ENCODE results near the gene HERC4. TPM values are rescaled to one million over a fixed set of nuclear protein-coding genes. Genes with fewer than 3 reads are reported as not detected.

The HERC4 gene
- 31.3 and 33.2 TPM in 2 replicates for total RNA-seq

GRCh38 chr10:68074775-68075549, at the start of gene HERC4:
Gene HERC4, minus strand, starts transcription at chr10:68075283. Its CDS starts 2,175 bp downstream, at chr10:68073108.

DNA sequence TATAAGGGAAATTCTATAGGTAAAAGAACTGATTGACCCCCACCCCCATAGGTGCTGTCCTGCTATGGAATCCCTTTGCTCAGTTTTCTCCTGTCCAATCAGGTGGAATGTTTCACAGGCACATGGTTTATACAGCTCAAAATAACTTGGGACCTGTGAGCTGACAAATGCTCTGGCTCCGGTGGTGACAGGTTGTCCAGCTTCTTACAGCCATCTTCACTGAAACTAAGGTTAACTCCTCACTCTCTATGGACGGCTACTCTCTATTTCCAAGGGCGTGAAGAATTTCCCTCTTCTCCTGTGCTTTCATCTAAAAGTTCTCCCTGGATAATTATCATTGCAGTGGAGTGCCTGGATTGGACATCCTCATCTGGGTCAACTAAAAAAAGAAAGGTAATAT, 34.2 kb upstream of the HERC4 start, which contains the start of gene MYPN:
TSS of gene MYPN (plus strand) at position 158 of the 400 bp plus-strand sequence. CDS start 11,951 bp downstream, outside the sequence.

GRCh38 chr10:67884313-67884841, 190.7 kb downstream of the HERC4 start, which contains the start of gene SIRT1:
Gene SIRT1, plus strand, starts transcription at chr10:67884656. Its CDS starts 66 bp downstream, at chr10:67884722.

Other genes with a start within 250 kb of the HERC4 start
- gene DNAJC12, start 237.1 kb downstream of the HERC4 start, total RNA-seq = 9.4 and 12.2 TPM in 2 replicates
- 9.6 and 10.1 TPM in 2 replicates for gene SIRT1, start 190.6 kb downstream of the HERC4 start, total RNA-seq
- 0.32 TPM in 1 of 2 replicates, not detected in the other for gene MYPN, start 34.2 kb upstream of the HERC4 start, total RNA-seq
- gene ATOH7, start 156.8 kb upstream of the HERC4 start, total RNA-seq = not detected in 2 replicates

Data from cardiac atrium fibroblast (primary cell).